MM.1S (cell line): Measurements from ENCODE around the gene BNIP5.

Experiments
- CTCF ChIP-seq: fragments of 300-600 bp; sonication (generic); IDR thresholded peaks from 2 replicates; pipeline ENCODE4 v1.5.1; 2016; ENCODE audit warnings: antibody characterized with exemption, low read length, mixed read lengths
- EZH2 ChIP-seq: fragments of 300-600 bp; sonication (generic); optimal IDR thresholded peaks from 2 replicates; pipeline ENCODE3; 2017; ENCODE audit warnings: low read depth, mild to moderate bottlenecking, antibody characterized with exemption, low read length, mixed read lengths

- TF ChIP-seq CTCF (no peak), EZH2 (no peak)
Observed at GRCh38 chr6:36272234-36272633, 64.5 kb downstream of the BNIP5 start.
